Fibroblast of pulmonary artery (primary cell): Measurements from ENCODE around the gene IER5.
A peak's percentile ranks its signal among the peaks of the same experiment; 100 is the strongest.

Experiments used
- DNase-seq: peaks from one replicate; pipeline ENCODE4 v3.0.0-alpha.2; 2010; ENCODE audit warnings: low read depth
- H3K4me3 ChIP-seq: replicated peaks from 2 replicates; pipeline ENCODE4 v1.5.1; 2011; ENCODE audit warnings: low read depth, mild to moderate bottlenecking, control low read depth, low read length, moderate library complexity
- TF ChIP-seq, protein P1 (sequence below): IDR thresholded peaks from 2 replicates; pipeline ENCODE4 v1.5.1; 2011; ENCODE audit warnings: mild to moderate bottlenecking, control low read depth, low read length, inconsistent platforms; ENCODE audit errors: missing control alignments

IER5 gene

GRCh38 chr1:181101581-181102226, 13.2 kb downstream of the IER5 start:
- TF ChIP-seq, protein P1, sequence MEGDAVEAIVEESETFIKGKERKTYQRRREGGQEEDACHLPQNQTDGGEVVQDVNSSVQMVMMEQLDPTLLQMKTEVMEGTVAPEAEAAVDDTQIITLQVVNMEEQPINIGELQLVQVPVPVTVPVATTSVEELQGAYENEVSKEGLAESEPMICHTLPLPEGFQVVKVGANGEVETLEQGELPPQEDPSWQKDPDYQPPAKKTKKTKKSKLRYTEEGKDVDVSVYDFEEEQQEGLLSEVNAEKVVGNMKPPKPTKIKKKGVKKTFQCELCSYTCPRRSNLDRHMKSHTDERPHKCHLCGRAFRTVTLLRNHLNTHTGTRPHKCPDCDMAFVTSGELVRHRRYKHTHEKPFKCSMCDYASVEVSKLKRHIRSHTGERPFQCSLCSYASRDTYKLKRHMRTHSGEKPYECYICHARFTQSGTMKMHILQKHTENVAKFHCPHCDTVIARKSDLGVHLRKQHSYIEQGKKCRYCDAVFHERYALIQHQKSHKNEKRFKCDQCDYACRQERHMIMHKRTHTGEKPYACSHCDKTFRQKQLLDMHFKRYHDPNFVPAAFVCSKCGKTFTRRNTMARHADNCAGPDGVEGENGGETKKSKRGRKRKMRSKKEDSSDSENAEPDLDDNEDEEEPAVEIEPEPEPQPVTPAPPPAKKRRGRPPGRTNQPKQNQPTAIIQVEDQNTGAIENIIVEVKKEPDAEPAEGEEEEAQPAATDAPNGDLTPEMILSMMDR, result no peak
- DNase-seq, result peak; percentile 73
- H3K4me3 ChIP-seq, result no peak overlapping the region

DNA sequence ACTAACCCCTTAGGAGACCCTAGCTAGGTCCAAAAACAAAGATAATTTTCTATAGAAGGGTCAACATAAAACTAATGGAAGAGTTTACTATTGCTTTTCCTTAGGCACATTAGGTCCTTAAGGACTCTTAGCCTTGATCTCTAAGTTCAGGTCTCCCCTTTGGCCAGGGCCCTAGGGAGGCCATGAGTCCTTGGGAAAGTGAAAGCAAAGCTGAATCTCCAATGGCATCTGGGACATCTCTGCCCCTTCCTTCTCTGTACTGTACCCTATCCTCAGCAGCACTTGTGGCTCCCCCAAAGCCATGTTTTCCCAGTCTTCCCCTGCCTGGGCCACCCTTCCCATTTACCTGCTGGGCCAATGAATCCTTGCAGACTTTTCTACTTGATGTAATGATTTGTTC, 14.3 kb downstream of the IER5 start:
- DNase-seq, result no peak
- TF ChIP-seq, protein P1, result no peak
- no peak overlapping the region for H3K4me3 ChIP-seq

- TF ChIP-seq, protein P1, result no peak
- no peak for DNase-seq
Measured at GRCh38 chr1:181103399-181103798, 14.9 kb downstream of the IER5 start.

DNA sequence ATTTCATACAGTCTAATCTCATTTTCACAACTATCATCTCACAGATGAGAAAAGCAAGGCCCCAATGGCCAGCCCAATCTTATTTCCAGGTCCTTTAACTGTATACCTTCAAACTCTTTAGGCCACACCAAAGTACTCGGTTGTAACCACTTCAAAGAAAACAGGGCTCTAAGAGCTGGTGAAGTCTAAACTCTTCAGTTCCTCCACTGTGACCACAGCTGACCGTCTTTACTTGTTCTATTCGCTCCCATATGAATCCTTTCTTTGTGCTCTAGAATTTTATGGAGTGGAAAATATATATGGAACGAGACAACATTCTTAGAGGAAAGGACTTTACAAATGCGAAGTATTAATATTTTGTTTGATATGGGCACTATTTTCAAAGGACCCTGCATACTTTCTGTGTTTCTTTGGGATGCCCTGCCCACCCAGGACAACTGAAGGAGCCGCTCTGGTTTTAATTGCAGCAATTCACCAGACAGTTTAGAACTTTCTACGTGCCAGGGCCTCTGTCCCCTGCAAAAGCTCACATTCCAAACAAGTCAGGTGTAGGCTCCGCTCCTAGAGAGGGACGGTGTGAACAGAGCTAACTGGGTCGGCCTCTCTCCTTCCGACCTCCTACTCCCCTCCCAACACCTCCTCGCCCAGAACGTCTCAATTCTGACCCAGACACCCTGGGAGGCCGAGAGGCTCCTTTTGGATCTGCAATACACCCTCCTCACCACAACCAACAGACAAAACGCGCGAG, 15.7 kb downstream of the IER5 start:
- peak overlapping the region; percentile 69 for H3K4me3 ChIP-seq
- no peak for DNase-seq
- TF ChIP-seq, protein P1, result peak; percentile 7

More at GRCh38 chr1:181103399-181103798, 14.9 kb downstream of the IER5 start:
- no peak overlapping the region for H3K4me3 ChIP-seq

- no peak for DNase-seq
- TF ChIP-seq, protein P1, result no peak
- peak overlapping the region; percentile 69 for H3K4me3 ChIP-seq
Measured at GRCh38 chr1:181104790-181105133, 16.3 kb downstream of the IER5 start.

DNA sequence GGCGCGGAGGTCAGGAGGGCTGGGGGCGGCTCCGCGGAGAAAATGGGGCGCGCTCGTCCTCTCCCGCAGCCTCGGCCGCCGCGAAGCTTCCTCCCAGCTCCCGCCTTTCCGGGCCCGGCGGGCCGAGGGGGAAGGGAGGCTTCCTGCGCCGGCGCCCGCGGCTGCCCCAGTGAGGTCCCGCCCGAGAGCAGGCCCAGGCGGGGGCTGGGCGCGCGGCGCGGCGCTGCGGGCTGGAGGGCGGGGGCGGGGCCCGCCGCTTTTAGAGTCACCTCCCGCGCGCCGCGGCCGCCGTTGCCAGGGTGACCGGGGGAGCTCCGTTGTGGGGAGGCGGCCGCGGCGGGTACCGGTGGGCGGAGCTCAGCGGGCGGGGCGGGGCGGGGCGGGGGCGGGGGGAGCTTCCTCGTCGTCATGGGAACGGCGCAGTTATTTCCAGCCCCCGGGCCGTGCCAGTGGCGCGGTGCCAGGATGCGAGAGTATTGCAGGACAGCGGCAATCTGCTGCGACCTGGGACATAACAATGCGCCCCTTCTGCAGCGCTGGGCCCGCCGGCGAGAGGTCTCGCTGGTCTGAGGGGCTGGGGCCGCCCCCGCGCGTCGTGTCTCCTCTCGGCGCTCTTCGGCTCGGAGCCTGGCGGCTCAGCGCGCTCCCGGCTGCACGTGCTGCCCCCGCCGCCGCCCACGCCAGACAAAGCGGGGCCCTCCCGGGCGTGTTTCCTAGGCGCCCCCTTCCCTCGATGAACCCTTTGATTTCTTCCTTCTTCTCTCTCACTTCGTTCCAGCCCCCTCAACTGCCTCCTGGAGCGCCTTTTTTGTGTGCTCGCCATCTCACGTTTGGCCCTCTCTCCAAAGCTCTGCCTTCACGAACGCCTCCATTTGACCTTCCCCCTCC, 16.9 kb downstream of the IER5 start:
- DNase-seq, result peak; percentile 90
- TF ChIP-seq, protein P1, result no peak
- peak overlapping the region; percentile 69 for H3K4me3 ChIP-seq
